ENCODE results near the gene SLC15A1.
"Not testable (repeated sequence)": the region's sequence is repeated elsewhere in the genome, so short reads cannot be mapped to it uniquely, and the experiment has no call there.

SLC15A1 gene

GRCh38 chr13:98781045-98781444 is 28.6 kb upstream of the SLC15A1 start:
- DNase-seq (ENCODE audit: low read depth): no peak

GRCh38 chr13:98780451-98780850 is 28.0 kb upstream of the SLC15A1 start:
- DNase-seq (ENCODE audit: low read depth): no peak

- no peak for DNase-seq (ENCODE audit: low read depth)
Measured at GRCh38 chr13:98779695-98780094, 27.2 kb upstream of the SLC15A1 start.

- DNase-seq (ENCODE audit: low read depth): no peak
Measured at GRCh38 chr13:98778749-98779148, 26.3 kb upstream of the SLC15A1 start.

- DNase-seq (ENCODE audit: low read depth): no peak
Measured at GRCh38 chr13:98776644-98777043, 24.2 kb upstream of the SLC15A1 start.

- DNase-seq (ENCODE audit: low read depth): no peak
Measured at GRCh38 chr13:98775844-98776598, 23.5 kb upstream of the SLC15A1 start.

- DNase-seq (ENCODE audit: low read depth): no peak
Measured at GRCh38 chr13:98775386-98775785, 22.9 kb upstream of the SLC15A1 start.

- DNase-seq (ENCODE audit: low read depth): no peak
Measured at GRCh38 chr13:98774776-98775175, 22.3 kb upstream of the SLC15A1 start.

- no peak for DNase-seq (ENCODE audit: low read depth)
Measured at GRCh38 chr13:98773921-98774320, 21.4 kb upstream of the SLC15A1 start.

GRCh38 chr13:98772794-98773452 is 20.5 kb upstream of the SLC15A1 start:
- no peak for DNase-seq (ENCODE audit: low read depth)

- no peak for DNase-seq (ENCODE audit: low read depth)
Measured at GRCh38 chr13:98771838-98772611, 19.6 kb upstream of the SLC15A1 start.

- no peak for DNase-seq (ENCODE audit: low read depth)
Measured at GRCh38 chr13:98769736-98770135, 17.3 kb upstream of the SLC15A1 start.

GRCh38 chr13:98768522-98768921 is 16.1 kb upstream of the SLC15A1 start:
- DNase-seq (ENCODE audit: low read depth): no peak

GRCh38 chr13:98766697-98767096 is 14.2 kb upstream of the SLC15A1 start:
- DNase-seq (ENCODE audit: low read depth): no peak

- no peak for DNase-seq (ENCODE audit: low read depth)
Measured at GRCh38 chr13:98765996-98766519, 13.6 kb upstream of the SLC15A1 start.

- DNase-seq (ENCODE audit: low read depth): no peak
Measured at GRCh38 chr13:98761986-98762616, 9.6 kb upstream of the SLC15A1 start.

GRCh38 chr13:98761126-98761985 is 8.9 kb upstream of the SLC15A1 start:
- DNase-seq (ENCODE audit: low read depth): no peak

GRCh38 chr13:98755729-98756128 is 3.3 kb upstream of the SLC15A1 start:
- no peak for DNase-seq (ENCODE audit: low read depth)

- no peak for DNase-seq (ENCODE audit: low read depth)
Measured at GRCh38 chr13:98755116-98755515, 2.6 kb upstream of the SLC15A1 start.

GRCh38 chr13:98754468-98754867 is 2.0 kb upstream of the SLC15A1 start:
- DNase-seq (ENCODE audit: low read depth): not testable (repeated sequence)

GRCh38 chr13:98751861-98752466 is 508 bp downstream of the SLC15A1 start:
- DNase-seq (ENCODE audit: low read depth): no peak
